Stimulated activated memory B cell treated with anti-CD40 and anti-IgM and Interleukin-4, amounts not matched to agents 10 μg/mL and 1 μg/mL and 100 μg/mL, for 72 hours (primary cell): ENCODE results near the gene PAK1.

Experiments
- ATAC-seq: fragments of 150-1000 bp; cut with Tn5 transposase; 2 replicates; pipeline ENCODE4 v1.10.0; 2021
- H3K27ac Mint-ChIP-seq: one replicate; pipeline ENCODE4 v1.8.0; 2022; ENCODE audit warnings: mild to moderate bottlenecking, mixed read lengths
- H3K27me3 Mint-ChIP-seq: one replicate; pipeline ENCODE4 v1.8.0; 2022; ENCODE audit warnings: mixed read lengths
- H3K36me3 Mint-ChIP-seq: one replicate; pipeline ENCODE4 v1.8.0; 2022; ENCODE audit warnings: mixed read lengths
- H3K4me1 Mint-ChIP-seq: one replicate; pipeline ENCODE4 v1.8.0; 2022; ENCODE audit warnings: mixed read lengths
- H3K4me3 Mint-ChIP-seq: one replicate; pipeline ENCODE4 v1.8.0; 2022; ENCODE audit warnings: mild to moderate bottlenecking, moderate library complexity, mixed read lengths
- H3K9me3 Mint-ChIP-seq: one replicate; pipeline ENCODE4 v1.8.0; 2022; ENCODE audit warnings: mixed read lengths

Gene PAK1

DNA sequence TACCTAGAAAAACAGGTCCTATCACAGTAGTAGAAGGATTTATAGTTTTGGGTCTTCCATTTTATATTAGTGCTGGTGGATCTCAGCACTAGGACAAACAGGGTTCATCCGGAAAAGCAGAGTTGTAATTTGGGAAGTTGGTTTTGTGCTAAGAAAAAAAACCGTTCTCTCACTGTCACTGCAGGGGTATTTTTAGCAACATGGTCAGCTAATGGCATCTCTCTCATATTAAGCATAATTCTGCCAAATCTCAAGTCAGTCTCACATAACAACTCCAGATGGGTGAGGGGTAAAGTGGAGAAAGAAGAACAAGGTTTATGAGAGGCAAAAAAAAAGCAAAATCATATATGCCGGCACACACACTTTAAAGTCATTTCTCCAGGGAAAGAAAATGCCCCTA, 120.8 kb downstream of the PAK1 start:
- Mint-ChIP-seq H3K9me3 (no peaks in the 10 kb centered on the region), H3K4me1 (no peaks in the 10 kb centered on the region), H3K4me3 (no peak overlapping the region), H3K27ac (no peak overlapping the region), H3K36me3 (peaks cover 32% of the 10 kb centered on the region), H3K27me3 (no peaks in the 10 kb centered on the region)
- no peak for ATAC-seq

DNA sequence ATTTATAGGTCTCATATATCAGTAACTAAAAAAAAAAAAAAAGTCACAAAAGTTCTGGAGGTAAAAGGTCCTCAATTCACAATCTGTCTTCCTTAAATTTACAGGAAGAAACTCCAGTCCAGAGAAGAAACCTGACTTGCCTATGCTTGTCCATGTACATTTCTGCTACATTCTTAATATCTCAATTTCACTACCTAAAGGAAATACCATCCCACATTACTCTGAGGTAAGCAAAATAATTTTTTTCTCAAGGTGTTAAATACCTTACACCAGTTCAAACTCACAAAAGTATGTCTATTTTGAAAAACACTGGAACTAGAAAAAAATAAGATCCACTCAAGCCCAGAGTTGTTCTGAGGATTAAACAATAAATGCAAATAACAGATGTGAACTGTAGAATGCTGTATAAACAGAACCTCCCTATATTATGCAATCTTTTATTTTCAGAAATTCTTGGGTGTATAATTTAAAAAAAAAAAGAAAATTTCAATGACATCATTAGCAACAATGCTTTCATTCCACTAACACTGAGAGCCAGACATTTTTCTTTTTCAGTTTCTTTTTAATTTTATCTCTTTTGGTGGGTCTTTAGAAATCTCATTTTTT, 122.5 kb downstream of the PAK1 start:
- H3K36me3 Mint-ChIP-seq = peaks cover 33% of the 10 kb centered on the region
- H3K4me1 Mint-ChIP-seq = no peaks in the 10 kb centered on the region
- no peak overlapping the region for H3K27ac Mint-ChIP-seq
- ATAC-seq = no peak
- H3K27me3 Mint-ChIP-seq = no peaks in the 10 kb centered on the region
- H3K9me3 Mint-ChIP-seq = no peaks in the 10 kb centered on the region
- no peak overlapping the region for H3K4me3 Mint-ChIP-seq

DNA sequence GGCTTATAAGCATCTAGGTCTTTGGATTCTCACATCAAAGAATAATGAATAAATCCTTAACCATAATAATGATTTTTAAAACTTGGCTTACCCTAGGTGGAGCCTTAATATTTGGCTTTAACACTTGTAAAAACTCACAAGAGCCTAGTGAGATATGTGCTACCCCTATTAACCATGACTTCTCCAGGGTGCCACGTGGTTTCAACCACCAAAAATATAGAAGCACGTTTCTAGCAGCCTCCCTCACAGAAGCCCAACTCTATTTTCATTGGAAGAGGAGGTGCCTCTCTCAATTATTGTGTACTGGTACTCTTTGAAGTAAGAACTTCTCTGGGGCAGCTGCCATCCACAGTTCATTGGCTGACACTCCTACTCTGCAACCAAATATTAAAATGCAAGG, 125.9 kb downstream of the PAK1 start:
- ATAC-seq = no peak
- Mint-ChIP-seq H3K27ac (no peak overlapping the region), H3K4me1 (no peaks in the 10 kb centered on the region), H3K4me3 (no peak overlapping the region), H3K9me3 (no peaks in the 10 kb centered on the region), H3K27me3 (no peaks in the 10 kb centered on the region), H3K36me3 (peaks cover 57% of the 10 kb centered on the region)

DNA sequence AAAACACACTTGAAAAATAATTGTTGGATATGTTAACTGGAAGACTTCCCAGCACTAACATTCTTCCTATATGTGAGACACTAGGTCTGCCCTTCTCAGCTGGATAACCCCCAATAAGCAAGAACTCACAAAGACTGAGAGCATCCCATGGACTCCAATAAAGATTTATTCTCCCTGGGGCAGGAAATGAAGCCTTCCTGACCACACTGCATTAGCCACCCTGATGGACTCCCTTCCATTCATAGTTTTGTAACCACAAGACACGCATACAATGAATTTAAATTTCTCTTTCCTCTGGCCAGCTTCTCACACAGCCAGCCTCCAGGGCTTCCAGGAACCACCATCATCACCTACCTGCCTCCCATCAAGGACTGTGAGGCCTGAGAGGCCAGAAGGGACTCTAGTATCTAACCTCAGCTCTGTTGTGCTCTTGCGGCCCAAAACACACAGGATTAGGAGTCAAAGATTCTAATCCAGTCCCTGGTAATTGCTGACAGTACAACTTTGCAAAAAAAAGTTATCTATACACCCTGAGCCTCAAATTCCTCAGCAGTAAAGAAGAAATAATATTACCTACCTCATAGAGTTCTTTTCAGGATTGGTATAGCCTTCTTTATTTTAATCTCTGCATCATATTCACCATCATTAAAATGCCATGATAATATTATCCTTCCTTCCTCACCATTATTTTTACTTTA, 126.8 kb downstream of the PAK1 start:
- no peaks in the 10 kb centered on the region for H3K27me3 Mint-ChIP-seq
- no peak overlapping the region for H3K27ac Mint-ChIP-seq
- no peak for ATAC-seq

DNA sequence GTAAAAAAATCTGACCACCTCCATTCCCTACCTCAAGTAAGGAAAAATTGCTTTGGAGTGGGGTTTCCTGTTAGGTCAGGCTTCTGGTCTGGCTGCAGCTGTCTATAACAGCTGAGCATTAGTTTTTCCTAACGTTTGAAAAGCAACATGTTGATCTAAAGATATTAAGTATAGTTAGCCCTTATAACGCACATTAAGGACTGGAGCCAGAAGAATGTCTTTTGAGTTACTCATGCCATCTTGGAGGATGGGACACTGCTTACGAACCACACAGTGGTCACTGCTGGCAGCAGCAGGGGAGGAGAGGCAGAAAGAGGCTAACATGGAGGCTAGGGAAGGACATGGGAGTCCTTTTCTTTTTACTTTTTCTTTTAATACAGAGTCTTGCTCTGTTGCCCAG, 128.3 kb downstream of the PAK1 start:
- Mint-ChIP-seq H3K36me3 (peaks cover 74% of the 10 kb centered on the region), H3K4me1 (no peaks in the 10 kb centered on the region), H3K27ac (no peak overlapping the region), H3K27me3 (no peaks in the 10 kb centered on the region), H3K9me3 (no peaks in the 10 kb centered on the region), H3K4me3 (no peak overlapping the region)
- no peak for ATAC-seq

More for the DNA sequence above, 126.8 kb downstream of the PAK1 start:
- Mint-ChIP-seq H3K4me1 (no peaks in the 10 kb centered on the region), H3K36me3 (peaks cover 63% of the 10 kb centered on the region), H3K9me3 (no peaks in the 10 kb centered on the region), H3K4me3 (no peak overlapping the region)

DNA sequence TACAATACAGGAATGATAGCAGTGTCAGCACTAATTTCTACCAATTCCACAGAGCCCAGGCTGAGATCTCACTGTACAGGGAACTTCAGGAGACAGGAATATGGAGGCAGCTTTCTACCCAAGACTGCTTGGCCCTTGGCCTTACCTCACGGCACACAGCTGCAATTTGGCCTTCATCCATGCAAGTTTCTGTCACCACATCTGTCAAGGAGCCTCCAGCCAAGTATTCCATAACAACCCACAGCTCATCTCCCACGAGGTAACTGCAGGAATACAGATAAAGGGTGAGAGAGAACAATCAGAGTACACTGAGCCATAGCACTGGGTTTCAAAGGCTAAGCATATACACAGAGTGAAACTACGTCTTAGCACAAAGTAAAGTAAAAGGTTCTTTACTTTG, 133.4 kb downstream of the PAK1 start:
- H3K9me3 Mint-ChIP-seq = no peaks in the 10 kb centered on the region
- no peaks in the 10 kb centered on the region for H3K27me3 Mint-ChIP-seq
- no peak for ATAC-seq
- H3K27ac Mint-ChIP-seq = no peak overlapping the region
- H3K4me1 Mint-ChIP-seq = no peaks in the 10 kb centered on the region
- peaks cover 60% of the 10 kb centered on the region for H3K36me3 Mint-ChIP-seq
- H3K4me3 Mint-ChIP-seq = no peak overlapping the region

DNA sequence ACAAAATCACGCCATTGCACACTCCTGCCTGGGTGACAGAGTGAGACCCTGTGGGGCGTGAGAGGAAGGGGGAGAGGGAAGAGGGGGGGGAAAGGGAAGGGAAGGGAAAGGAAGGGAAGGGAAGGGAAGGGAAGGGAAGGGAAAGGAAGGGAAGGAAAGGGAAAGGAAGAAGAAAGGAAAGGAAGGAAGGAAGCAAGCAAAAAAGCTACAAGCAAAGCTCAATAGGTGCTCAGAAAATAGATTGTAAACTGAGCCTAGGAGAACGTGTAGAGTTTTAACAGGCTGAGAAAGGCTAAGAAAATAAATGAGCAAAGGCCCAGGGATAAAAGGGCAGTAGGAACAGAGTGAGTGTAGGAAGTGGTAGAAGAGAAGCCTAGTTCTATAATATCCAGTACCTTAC, 141.6 kb downstream of the PAK1 start:
- no peak for ATAC-seq
- peaks cover 47% of the 10 kb centered on the region for H3K36me3 Mint-ChIP-seq
- H3K4me1 Mint-ChIP-seq = no peaks in the 10 kb centered on the region
- no peak overlapping the region for H3K27ac Mint-ChIP-seq
- H3K4me3 Mint-ChIP-seq = no peak overlapping the region
- no peaks in the 10 kb centered on the region for H3K27me3 Mint-ChIP-seq
- H3K9me3 Mint-ChIP-seq = no peaks in the 10 kb centered on the region

DNA sequence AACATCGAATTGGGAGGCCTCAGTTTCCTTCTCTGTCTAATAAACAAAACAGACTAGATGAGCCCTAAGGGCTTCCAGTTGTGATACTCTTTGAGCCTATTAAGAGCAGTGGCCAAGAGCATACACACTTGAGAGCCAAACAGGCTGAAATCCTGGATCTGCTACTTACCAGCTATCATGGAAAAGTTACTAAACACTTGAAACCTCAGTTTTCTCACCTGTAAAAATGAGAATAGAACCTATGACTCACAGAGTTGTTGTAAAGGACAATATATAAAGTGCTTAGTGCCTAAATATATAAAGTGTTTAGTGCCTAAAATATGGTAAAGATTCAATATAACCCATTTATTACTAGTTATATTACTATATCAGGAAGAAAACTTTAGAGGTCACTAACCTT, 148.7 kb downstream of the PAK1 start:
- Mint-ChIP-seq H3K4me1 (no peaks in the 10 kb centered on the region), H3K27me3 (no peaks in the 10 kb centered on the region), H3K9me3 (no peaks in the 10 kb centered on the region), H3K36me3 (peaks cover 55% of the 10 kb centered on the region), H3K4me3 (no peak overlapping the region), H3K27ac (no peak overlapping the region)
- ATAC-seq = no peak

DNA sequence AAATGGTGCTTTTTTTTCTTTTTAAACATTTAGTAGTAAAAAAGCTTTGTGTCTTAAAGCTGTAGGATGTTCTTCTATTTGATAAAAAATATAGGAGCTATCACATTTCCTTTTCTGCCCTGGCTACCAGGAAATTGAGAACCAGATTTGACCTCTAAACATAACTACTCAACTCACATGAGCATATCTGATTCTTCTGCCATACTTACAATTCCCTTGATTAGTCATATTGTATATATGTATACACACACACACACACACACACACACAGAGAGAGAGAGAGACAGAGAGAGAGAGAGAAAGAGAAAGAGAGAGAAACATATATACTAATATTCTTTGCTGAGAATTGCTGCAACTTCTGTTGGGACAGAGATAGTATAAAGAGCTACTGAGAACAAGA, 149.4 kb downstream of the PAK1 start:
- ATAC-seq = no peak
- Mint-ChIP-seq H3K36me3 (peaks cover 53% of the 10 kb centered on the region), H3K4me1 (no peaks in the 10 kb centered on the region), H3K9me3 (no peaks in the 10 kb centered on the region), H3K27ac (no peak overlapping the region), H3K4me3 (no peak overlapping the region), H3K27me3 (no peaks in the 10 kb centered on the region)

DNA sequence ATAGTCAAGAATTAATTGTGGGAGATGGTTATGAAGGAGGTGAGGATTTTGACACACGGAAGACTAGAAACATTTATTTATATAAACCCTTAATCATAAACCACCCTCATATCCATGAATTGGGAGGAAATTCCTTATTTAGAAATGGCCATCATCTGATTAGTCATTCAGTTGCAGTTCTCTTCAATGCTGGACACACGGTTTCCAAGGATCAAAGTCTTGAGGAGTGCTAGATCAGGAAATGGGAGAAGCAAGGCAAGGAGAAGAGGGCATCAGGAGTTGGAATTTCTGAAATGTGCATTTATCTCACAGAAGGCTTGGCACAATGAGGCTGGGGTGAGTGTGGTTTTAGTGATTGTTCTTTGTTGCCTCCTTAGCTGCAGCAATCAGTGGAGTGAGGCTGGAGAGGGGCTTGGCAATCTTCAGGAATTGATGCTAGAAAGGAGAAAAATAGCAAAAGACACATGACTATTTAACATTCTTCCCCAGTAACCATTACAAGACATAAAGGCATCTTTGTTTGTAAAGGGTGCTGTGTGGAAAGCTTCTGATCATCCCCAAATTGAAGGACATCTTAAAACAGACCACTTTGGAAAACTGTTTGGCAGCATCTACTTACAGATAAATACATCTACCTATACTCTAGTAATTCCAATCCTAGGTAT, 150.8 kb downstream of the PAK1 start:
- H3K27me3 Mint-ChIP-seq = no peaks in the 10 kb centered on the region
- no peaks in the 10 kb centered on the region for H3K4me1 Mint-ChIP-seq

DNA sequence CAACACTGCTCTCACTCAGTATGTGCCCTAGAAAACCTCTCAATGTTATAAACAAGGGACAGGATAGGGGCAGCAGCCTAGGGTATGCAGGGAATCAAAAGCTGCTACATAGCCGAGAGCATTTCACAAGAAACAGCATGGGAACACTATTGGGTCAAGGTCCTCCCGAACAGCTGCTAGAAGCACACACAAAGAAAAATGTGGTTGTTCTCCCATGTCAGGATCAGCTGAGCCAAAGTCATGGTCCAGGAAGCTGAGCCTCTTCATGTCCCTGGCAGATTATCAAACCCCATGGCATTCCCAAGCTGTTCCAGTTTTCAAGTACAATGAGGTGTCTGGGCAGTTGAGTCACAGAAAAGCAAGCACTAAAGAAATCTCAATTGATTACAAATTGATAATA, 151.4 kb downstream of the PAK1 start:
- no peaks in the 10 kb centered on the region for H3K9me3 Mint-ChIP-seq
- no peaks in the 10 kb centered on the region for H3K4me1 Mint-ChIP-seq
- no peak for ATAC-seq
- no peaks in the 10 kb centered on the region for H3K27me3 Mint-ChIP-seq
- no peak overlapping the region for H3K27ac Mint-ChIP-seq
- H3K36me3 Mint-ChIP-seq = peaks cover 34% of the 10 kb centered on the region
- no peak overlapping the region for H3K4me3 Mint-ChIP-seq

More for the DNA sequence above, 150.8 kb downstream of the PAK1 start:
- Mint-ChIP-seq H3K27ac (no peak overlapping the region), H3K9me3 (no peaks in the 10 kb centered on the region), H3K4me3 (no peak overlapping the region), H3K36me3 (peaks cover 40% of the 10 kb centered on the region)
- ATAC-seq = no peak

DNA sequence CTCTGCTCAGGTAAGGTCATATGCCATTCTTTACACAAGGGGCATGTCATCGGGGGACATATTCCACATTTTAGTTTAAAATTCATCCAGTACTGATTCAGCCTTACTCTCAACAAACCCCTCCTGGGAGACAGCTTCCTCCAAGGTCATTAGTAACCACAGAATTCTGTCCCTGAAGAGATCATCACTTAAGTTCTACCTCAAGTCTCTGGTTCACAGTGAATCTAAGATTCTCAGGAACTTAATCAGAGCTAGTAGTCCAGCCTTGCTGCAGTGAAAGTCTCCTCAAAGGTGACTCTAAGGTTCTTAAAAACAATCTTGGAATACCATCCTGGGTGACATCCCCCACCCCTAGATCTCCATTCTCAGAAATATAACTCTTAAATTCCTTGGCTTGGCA, 153.5 kb downstream of the PAK1 start:
- no peak for ATAC-seq
- Mint-ChIP-seq H3K9me3 (no peaks in the 10 kb centered on the region), H3K36me3 (peaks cover 22% of the 10 kb centered on the region), H3K27me3 (no peaks in the 10 kb centered on the region), H3K27ac (no peak overlapping the region), H3K4me3 (no peak overlapping the region), H3K4me1 (no peaks in the 10 kb centered on the region)

DNA sequence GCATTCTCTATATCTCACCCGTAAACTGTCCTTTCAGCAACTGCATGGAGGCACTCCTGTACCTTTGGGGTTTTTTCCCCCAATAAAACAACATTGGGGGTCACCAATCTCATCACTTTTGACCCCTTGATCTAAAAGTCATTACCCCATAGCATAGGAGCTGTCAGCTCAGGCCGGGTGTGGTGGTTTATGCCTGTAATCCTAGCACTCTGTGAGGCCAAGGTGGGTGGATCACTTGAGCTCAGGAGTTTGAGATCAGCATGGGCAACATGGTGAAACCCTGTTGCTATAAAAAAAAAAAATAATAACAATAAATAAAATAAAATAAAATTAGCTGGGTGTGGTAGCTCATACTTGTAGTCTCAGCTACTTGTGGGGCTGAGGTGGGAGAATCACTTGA, 155.3 kb downstream of the PAK1 start:
- Mint-ChIP-seq H3K27me3 (no peaks in the 10 kb centered on the region), H3K36me3 (peaks cover 15% of the 10 kb centered on the region), H3K4me3 (no peak overlapping the region), H3K27ac (no peak overlapping the region), H3K9me3 (no peaks in the 10 kb centered on the region), H3K4me1 (no peaks in the 10 kb centered on the region)
- no peak for ATAC-seq

DNA sequence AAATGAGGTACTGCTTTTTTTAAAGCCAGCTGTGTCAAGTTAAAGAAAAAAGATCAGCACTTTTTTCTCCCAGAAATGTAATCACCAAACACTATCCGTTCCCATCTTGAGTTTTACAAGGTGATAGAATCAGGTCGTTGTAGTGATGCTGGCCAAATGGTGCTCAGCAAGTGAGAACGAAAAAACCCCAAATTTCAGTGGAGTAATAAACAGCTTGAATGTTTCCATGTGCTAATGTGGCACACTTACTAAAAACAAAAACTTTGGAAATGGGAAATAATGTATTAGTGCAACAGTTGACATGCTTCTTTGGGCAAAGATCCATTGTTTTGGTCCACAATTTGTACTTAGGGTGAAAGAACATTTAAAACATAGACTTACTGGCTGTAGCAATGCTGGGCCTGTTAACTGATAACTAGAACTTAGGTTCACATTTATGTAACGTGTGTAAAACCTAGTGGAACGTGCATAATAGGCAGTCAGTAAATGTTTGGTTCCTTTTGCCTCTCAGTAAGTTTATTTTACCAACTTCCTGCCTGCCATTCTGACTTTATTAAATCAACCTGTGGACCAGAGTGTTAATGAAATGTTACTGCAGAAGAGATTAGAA, 157.1 kb downstream of the PAK1 start:
- H3K4me3 Mint-ChIP-seq = no peak overlapping the region
- no peaks in the 10 kb centered on the region for H3K36me3 Mint-ChIP-seq
- H3K27ac Mint-ChIP-seq = no peak overlapping the region
- H3K27me3 Mint-ChIP-seq = no peaks in the 10 kb centered on the region
- no peaks in the 10 kb centered on the region for H3K4me1 Mint-ChIP-seq
- ATAC-seq = no peak
- no peaks in the 10 kb centered on the region for H3K9me3 Mint-ChIP-seq

DNA sequence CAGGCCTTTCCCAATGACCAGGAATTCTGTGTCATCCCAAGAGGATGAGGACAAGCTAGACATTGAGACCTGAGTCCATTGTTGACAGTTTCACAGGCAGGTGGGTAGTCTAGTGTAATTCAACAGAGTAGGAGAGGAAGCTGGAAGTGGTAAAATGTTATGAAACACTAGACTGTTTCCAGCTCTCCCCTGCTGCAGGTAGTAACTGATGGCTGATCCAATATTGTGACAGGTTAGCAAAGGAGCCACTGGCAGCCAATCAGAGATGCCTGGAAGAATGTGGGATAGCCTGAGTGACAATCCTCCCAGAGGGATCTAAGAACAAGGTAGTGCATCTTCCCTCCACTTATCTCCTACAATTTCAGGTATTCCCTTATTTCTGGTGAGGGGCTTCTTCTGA, 161.8 kb downstream of the PAK1 start:
- Mint-ChIP-seq H3K4me3 (no peak overlapping the region), H3K9me3 (no peaks in the 10 kb centered on the region), H3K27me3 (no peaks in the 10 kb centered on the region), H3K36me3 (no peaks in the 10 kb centered on the region), H3K4me1 (no peaks in the 10 kb centered on the region), H3K27ac (no peak overlapping the region)
- ATAC-seq = no peak

DNA sequence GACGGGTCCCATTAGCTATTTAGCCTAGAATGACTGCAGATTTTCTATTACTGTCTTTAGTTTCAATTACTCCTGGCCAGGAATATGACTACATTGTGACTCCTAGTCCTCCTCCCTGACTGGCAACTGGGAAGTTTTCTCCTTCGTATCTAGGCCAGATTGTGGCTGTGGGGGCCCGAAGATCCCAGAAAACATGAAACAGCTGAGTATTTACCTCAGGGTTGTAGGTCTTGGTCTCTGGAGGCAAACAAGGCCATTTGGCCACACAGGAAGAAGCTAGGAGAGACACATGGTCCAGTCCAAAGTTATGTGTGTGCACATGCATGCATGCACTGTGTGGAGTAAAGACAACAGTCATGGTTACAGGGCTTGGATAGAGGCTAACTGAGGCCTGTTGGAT, 162.2 kb downstream of the PAK1 start:
- no peak for ATAC-seq
- Mint-ChIP-seq H3K4me1 (no peaks in the 10 kb centered on the region), H3K4me3 (no peak overlapping the region), H3K36me3 (no peaks in the 10 kb centered on the region), H3K27me3 (no peaks in the 10 kb centered on the region), H3K27ac (no peak overlapping the region), H3K9me3 (no peaks in the 10 kb centered on the region)
